ENCODE measurements around the gene PDE6B. TPM values are rescaled to one million over a fixed set of nuclear protein-coding genes. Genes with fewer than 3 reads are reported as not detected.

Gene PDE6B
- total RNA-seq, 4 donors from 2014 or later = 2.2 to 5.8 (median 4.4) TPM

- H3K36me3 ChIP-seq = peaks cover 0 to 11% (median 5%) of the 10 kb centered on the region in 4 donors
- TF ChIP-seq POLR2AphosphoS5 (IDR thresholded peaks at IDR 0.05) = no peak
- TF ChIP-seq CTCF (IDR thresholded peaks at IDR 0.05) = peak; percentile 36 to 66 (median 42)
- H3K27ac ChIP-seq (replicated peaks in 1 of 4) = no peak overlapping the region
- intact Hi-C loops (cut with DNase I) = no loop called here
- DNase-seq (ENCODE audit: extremely low spot score) = no peak
- 26% methylated on average over 10 of the region's 19 CpGs for WGBS
- no peak overlapping the region for H3K4me3 ChIP-seq
- peaks cover 45 to 60% (median 50%) of the 10 kb centered on the region in 4 donors for H3K4me1 ChIP-seq
- H3K9me3 ChIP-seq = no peaks in the 10 kb centered on the region
- peaks cover 0 to 47% (median 0%) of the 10 kb centered on the region in 4 donors for H3K27me3 ChIP-seq
These were observed 58.7 kb downstream of the PDE6B start for GRCh38 chr4:683982-684622.

GRCh38 chr4:684623-685327 is 59.4 kb downstream of the PDE6B start:
- H3K27me3 ChIP-seq = peaks cover 0 to 45% (median 0%) of the 10 kb centered on the region in 4 donors
- DNase-seq (ENCODE audit: extremely low spot score) = no peak
- H3K27ac ChIP-seq (replicated peaks in 1 of 4) = no peak overlapping the region
- H3K4me3 ChIP-seq = no peak overlapping the region
- H3K36me3 ChIP-seq = peaks cover 0 to 11% (median 5%) of the 10 kb centered on the region in 4 donors
- peaks cover 52 to 67% (median 57%) of the 10 kb centered on the region in 4 donors for H3K4me1 ChIP-seq
- 64% methylated on average over 16 of the region's 21 CpGs for WGBS
- TF ChIP-seq POLR2A (IDR thresholded peaks at IDR 0.05; ENCODE audit: low read depth) (no peak), POLR2AphosphoS5 (IDR thresholded peaks at IDR 0.05) (no peak), EP300 (IDR thresholded peaks at IDR 0.05) (no peak), CTCF (IDR thresholded peaks at IDR 0.05) (no peak)
- H3K9me3 ChIP-seq = no peaks in the 10 kb centered on the region
- intact Hi-C loops (cut with DNase I) = no loop called here

GRCh38 chr4:685679-686412 is 60.5 kb downstream of the PDE6B start:
- WGBS = 85% methylated on average over 6 of the region's 37 CpGs
- peaks cover 0 to 11% (median 5%) of the 10 kb centered on the region in 4 donors for H3K36me3 ChIP-seq
- no peaks in the 10 kb centered on the region for H3K9me3 ChIP-seq
- intact Hi-C loops (cut with DNase I) = no loop called here
- H3K27me3 ChIP-seq = peaks cover 0 to 34% (median 0%) of the 10 kb centered on the region in 4 donors
- H3K4me1 ChIP-seq = peaks cover 47 to 62% (median 52%) of the 10 kb centered on the region in 4 donors
- TF ChIP-seq POLR2A (IDR thresholded peaks at IDR 0.05; ENCODE audit: low read depth) (no peak), CTCF (IDR thresholded peaks at IDR 0.05) (no peak), POLR2AphosphoS5 (IDR thresholded peaks at IDR 0.05) (no peak), EP300 (IDR thresholded peaks at IDR 0.05) (no peak)
- H3K27ac ChIP-seq (replicated peaks in 1 of 4) = no peak overlapping the region
- H3K4me3 ChIP-seq = no peak overlapping the region
- no peak for DNase-seq (ENCODE audit: extremely low spot score)

GRCh38 chr4:686413-687040 is 61.2 kb downstream of the PDE6B start:
- Histone ChIP-seq H3K4me3 (no peak overlapping the region), H3K4me1 (peaks cover 43 to 57% (median 46%) of the 10 kb centered on the region in 4 donors), H3K27ac (replicated peaks in 1 of 4) (peak overlapping the region; percentile 55 to 83 (median 74)), H3K27me3 (peaks cover 0 to 30% (median 0%) of the 10 kb centered on the region in 4 donors), H3K36me3 (peaks cover 0 to 11% (median 5%) of the 10 kb centered on the region in 4 donors), H3K9me3 (no peaks in the 10 kb centered on the region)
- intact Hi-C loops (cut with DNase I) = no loop called here
- TF ChIP-seq CTCF (IDR thresholded peaks at IDR 0.05) (no peak), EP300 (IDR thresholded peaks at IDR 0.05) (no peak), POLR2AphosphoS5 (IDR thresholded peaks at IDR 0.05) (no peak), POLR2A (IDR thresholded peaks at IDR 0.05; ENCODE audit: low read depth) (no peak)
- 89% methylated on average over 10 of the region's 31 CpGs for WGBS
- DNase-seq (ENCODE audit: extremely low spot score) = no peak

Measured in esophagus muscularis mucosa (tissue), 4 donors.